ENCODE measurements around the gene TOR2A.

DNA sequence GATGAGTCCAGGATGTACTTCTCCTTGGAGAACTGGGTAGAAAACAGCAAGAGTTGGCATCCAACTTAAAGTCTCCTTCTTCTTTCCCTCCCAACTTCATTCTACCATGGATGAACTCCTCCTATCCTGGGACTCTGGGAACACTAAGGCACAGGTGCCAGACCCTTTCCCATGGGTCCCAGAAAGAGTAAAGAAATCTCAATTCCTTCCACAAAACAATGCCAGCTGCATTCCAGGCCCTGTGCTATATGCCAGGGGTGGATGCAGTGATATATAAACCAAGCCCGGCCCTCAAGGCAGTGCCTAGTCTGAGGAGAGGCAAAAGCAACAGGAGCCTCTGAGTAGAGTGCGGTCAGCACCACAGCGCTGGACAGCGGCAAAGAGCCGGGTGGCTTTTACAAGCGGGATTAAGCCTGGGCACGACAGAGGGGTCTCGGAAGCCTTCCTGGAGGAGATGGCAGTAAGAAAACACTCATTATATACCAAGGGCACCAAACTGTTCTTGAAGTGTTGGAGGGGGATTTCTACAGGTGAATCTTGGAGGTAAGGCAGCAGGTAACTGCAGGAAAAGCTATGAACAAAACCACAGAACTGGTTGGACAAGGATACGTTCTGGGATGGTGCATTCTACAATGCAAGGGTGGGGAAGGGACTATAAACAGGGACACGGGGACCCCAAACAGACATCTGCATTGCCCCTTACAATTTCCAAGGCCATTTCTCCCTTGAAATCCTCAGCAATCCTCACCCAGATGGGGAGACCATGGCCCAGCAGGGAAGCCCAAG lies 16.4 kb upstream of the TOR2A start:
- TF ChIP-seq, protein P1, sequence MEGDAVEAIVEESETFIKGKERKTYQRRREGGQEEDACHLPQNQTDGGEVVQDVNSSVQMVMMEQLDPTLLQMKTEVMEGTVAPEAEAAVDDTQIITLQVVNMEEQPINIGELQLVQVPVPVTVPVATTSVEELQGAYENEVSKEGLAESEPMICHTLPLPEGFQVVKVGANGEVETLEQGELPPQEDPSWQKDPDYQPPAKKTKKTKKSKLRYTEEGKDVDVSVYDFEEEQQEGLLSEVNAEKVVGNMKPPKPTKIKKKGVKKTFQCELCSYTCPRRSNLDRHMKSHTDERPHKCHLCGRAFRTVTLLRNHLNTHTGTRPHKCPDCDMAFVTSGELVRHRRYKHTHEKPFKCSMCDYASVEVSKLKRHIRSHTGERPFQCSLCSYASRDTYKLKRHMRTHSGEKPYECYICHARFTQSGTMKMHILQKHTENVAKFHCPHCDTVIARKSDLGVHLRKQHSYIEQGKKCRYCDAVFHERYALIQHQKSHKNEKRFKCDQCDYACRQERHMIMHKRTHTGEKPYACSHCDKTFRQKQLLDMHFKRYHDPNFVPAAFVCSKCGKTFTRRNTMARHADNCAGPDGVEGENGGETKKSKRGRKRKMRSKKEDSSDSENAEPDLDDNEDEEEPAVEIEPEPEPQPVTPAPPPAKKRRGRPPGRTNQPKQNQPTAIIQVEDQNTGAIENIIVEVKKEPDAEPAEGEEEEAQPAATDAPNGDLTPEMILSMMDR (IDR thresholded peaks at IDR 0.05) = no peak
- TF ChIP-seq POLR2A (IDR thresholded peaks at IDR 0.05) = no peak

All from thyroid gland (tissue), 4 donors.